Ovary (tissue), 3 donors: ENCODE results near the gene STMN3.

ENCODE experiments used
- CTCF ChIP-seq, 3 donors: fragments of 450-650 bp in 2 of 3; fragments of 200-600 bp in 1 of 3; IDR thresholded peaks; one replicate each; pipeline versions ENCODE4 v1.5.1 to v1.8.0; 2016 to 2022; ENCODE audit warnings: antibody characterized with exemption in 3 of 3, mild to moderate bottlenecking in 1 of 3
- EP300 ChIP-seq: sonication (generic); formaldehyde crosslinking; IDR thresholded peaks from one replicate; pipeline ENCODE4 v1.6.1; 2017; ENCODE audit warnings: antibody characterized with exemption
- POLR2A ChIP-seq: fragments of 450-650 bp; IDR thresholded peaks from one replicate; pipeline ENCODE4 v1.6.1; 2017; ENCODE audit warnings: antibody characterized with exemption, mild to moderate bottlenecking, moderate library complexity
- donor health status: DM: no; HTN: no; CAD: no.

GRCh38 chr20:63664861-63665594, 11.8 kb upstream of the STMN3 start:
- TF ChIP-seq CTCF (IDR thresholded peaks at IDR 0.05) (no peak), POLR2A (no peak), EP300 (no peak)
